GM19239 (cell line): ENCODE data around the gene DHFR2.
"Not testable (repeated sequence)": the region's sequence is repeated elsewhere in the genome, so short reads cannot be mapped to it uniquely, and the experiment has no call there.

ENCODE experiments used
- DNase-seq: peaks from one replicate; pipeline ENCODE4 v3.0.0; 2011; ENCODE audit warnings: low spot score; ENCODE audit not compliant: insufficient read length
- FAIRE-seq: peaks from 2 replicates; lab custom pipeline; 2011; peaks lifted over from hg19 to GRCh38; lab: Jason Lieb, UNC

DHFR2 gene

GRCh38 chr3:94062513-94063404 lies at the start of gene DHFR2, which contains the start of gene NSUN3:
Gene DHFR2, minus strand, starts transcription at chr3:94062916. Its CDS starts 1,405 bp downstream, at chr3:94061511.
Gene NSUN3, plus strand, starts transcription at chr3:94063061. Its CDS starts 66 bp downstream, at chr3:94063127.
- FAIRE-seq = peak; percentile 95

GRCh38 chr3:94110854-94111253 lies 48.1 kb upstream of the DHFR2 start:
- FAIRE-seq = no peak
- DNase-seq = no peak

More at GRCh38 chr3:94062513-94063404, at the start of gene DHFR2, which contains the start of gene NSUN3:
- peak; percentile 46 for DNase-seq

- FAIRE-seq, DNase-seq: not testable (repeated sequence)
Measured at GRCh38 chr3:94110232-94110631, 47.5 kb upstream of the DHFR2 start.

GRCh38 chr3:94106268-94106667 lies 43.6 kb upstream of the DHFR2 start:
- FAIRE-seq (no peak), DNase-seq (no peak)

- DNase-seq (no peak), FAIRE-seq (no peak)
Measured at GRCh38 chr3:94101860-94102259, 39.1 kb upstream of the DHFR2 start.

- FAIRE-seq (no peak), DNase-seq (no peak)
Measured at GRCh38 chr3:94099311-94099710, 36.6 kb upstream of the DHFR2 start.

- no peak for FAIRE-seq
Measured at GRCh38 chr3:94098452-94098851, 35.7 kb upstream of the DHFR2 start.

GRCh38 chr3:94095111-94095510 lies 32.4 kb upstream of the DHFR2 start:
- FAIRE-seq = no peak
- no peak for DNase-seq

More at GRCh38 chr3:94098452-94098851, 35.7 kb upstream of the DHFR2 start:
- DNase-seq = no peak

GRCh38 chr3:94093151-94093550 lies 30.4 kb upstream of the DHFR2 start:
- FAIRE-seq (no peak), DNase-seq (no peak)

- no peak for DNase-seq
Measured at GRCh38 chr3:94092086-94092485, 29.4 kb upstream of the DHFR2 start.

GRCh38 chr3:94089126-94089525 lies 26.4 kb upstream of the DHFR2 start:
- no peak for FAIRE-seq

More at GRCh38 chr3:94092086-94092485, 29.4 kb upstream of the DHFR2 start:
- FAIRE-seq = no peak

GRCh38 chr3:94083261-94083660 lies 20.5 kb upstream of the DHFR2 start:
- peak; percentile 42 for FAIRE-seq

More at GRCh38 chr3:94089126-94089525, 26.4 kb upstream of the DHFR2 start:
- no peak for DNase-seq

GRCh38 chr3:94082391-94082937 lies 19.7 kb upstream of the DHFR2 start:
- no peak for FAIRE-seq
- no peak for DNase-seq

More at GRCh38 chr3:94083261-94083660, 20.5 kb upstream of the DHFR2 start:
- DNase-seq = no peak

- DNase-seq = no peak
- FAIRE-seq = no peak
Measured at GRCh38 chr3:94081884-94082283, 19.2 kb upstream of the DHFR2 start.

- not testable (repeated sequence) for DNase-seq, FAIRE-seq
Measured at GRCh38 chr3:94080552-94080951, 17.8 kb upstream of the DHFR2 start.

GRCh38 chr3:94076055-94076454 lies 13.3 kb upstream of the DHFR2 start:
- no peak for FAIRE-seq

GRCh38 chr3:94071713-94072284 lies 9.1 kb upstream of the DHFR2 start:
- FAIRE-seq (no peak), DNase-seq (no peak)

More at GRCh38 chr3:94076055-94076454, 13.3 kb upstream of the DHFR2 start:
- DNase-seq = no peak

- FAIRE-seq = no peak
- no peak for DNase-seq
Measured at GRCh38 chr3:94070341-94070911, 7.7 kb upstream of the DHFR2 start.

GRCh38 chr3:94069194-94069813 lies 6.6 kb upstream of the DHFR2 start:
- no peak for FAIRE-seq

More at GRCh38 chr3:94069194-94069813, 6.6 kb upstream of the DHFR2 start:
- no peak for DNase-seq
